Liver (tissue), 9 donors: ENCODE data around the gene ZBTB21. TPM values are rescaled to one million over a fixed set of nuclear protein-coding genes. Genes with fewer than 3 reads are reported as not detected.

ENCODE experiments used
- DNase-seq: peaks from one replicate; pipeline ENCODE4 v3.0.0-alpha.2; 2017; ENCODE audit warnings: low spot score
- H3K27ac ChIP-seq, 2 donors: one replicate each; pipeline ENCODE4 v1.7.0; 2013; ENCODE audit warnings: inconsistent platforms in 2 of 2, low read length in 2 of 2, control low read depth in 1 of 2, low read depth in 1 of 2, mild to moderate bottlenecking in 1 of 2
- H3K27me3 ChIP-seq, 4 donors: one replicate each; pipeline versions ENCODE4 v1.6.1 to v1.7.0; 2013; ENCODE audit warnings: low read length in 3 of 4, inconsistent platforms in 1 of 4, mild to moderate bottlenecking in 1 of 4, moderate library complexity in 1 of 4; ENCODE audit not compliant: control insufficient read depth in 4 of 4, insufficient read depth in 4 of 4
- H3K36me3 ChIP-seq, 4 donors: one replicate each; pipeline versions ENCODE4 v1.6.1 to v1.7.0; 2013; ENCODE audit warnings: low read length in 3 of 4, mild to moderate bottlenecking in 3 of 4, low read depth in 1 of 4, moderate library complexity in 1 of 4; ENCODE audit not compliant: control insufficient read depth in 4 of 4, insufficient read depth in 3 of 4
- H3K4me1 ChIP-seq, 4 donors: one replicate each; pipeline versions ENCODE4 v1.6.1 to v1.7.0; 2013; ENCODE audit warnings: low read length in 3 of 4, mild to moderate bottlenecking in 3 of 4, moderate library complexity in 1 of 4; ENCODE audit not compliant: control insufficient read depth in 4 of 4, insufficient read depth in 4 of 4
- H3K4me3 ChIP-seq, 3 donors: one replicate each; pipeline versions ENCODE4 v1.6.1 to v1.7.0; 2013; ENCODE audit warnings: low read length in 3 of 3, control low read depth in 1 of 3, low read depth in 1 of 3, mild to moderate bottlenecking in 1 of 3
- H3K9ac ChIP-seq, 2 donors: one replicate each; pipeline ENCODE4 v1.7.0; 2013; ENCODE audit warnings: low read length in 2 of 2, mild to moderate bottlenecking in 2 of 2, moderate library complexity in 2 of 2, control low read depth in 1 of 2, low read depth in 1 of 2
- H3K9me3 ChIP-seq, 4 donors: one replicate each; pipeline versions ENCODE4 v1.6.1 to v1.7.0; 2013; ENCODE audit warnings: low read length in 3 of 4; ENCODE audit not compliant: control insufficient read depth in 4 of 4
- EGR1 ChIP-seq, 2 donors: IDR thresholded peaks; 2 replicates each; pipeline ENCODE4 v1.6.1; 2016 to 2018; ENCODE audit warnings: antibody characterized with exemption in 2 of 2, low read depth in 2 of 2
- FOXA1 ChIP-seq: IDR thresholded peaks from 2 replicates; pipeline ENCODE4 v1.6.1; 2016; ENCODE audit warnings: antibody characterized with exemption
- HNF4A ChIP-seq, 2 donors: conservative IDR thresholded peaks; 2 replicates each; pipeline ENCODE4 v1.6.1; 2016; ENCODE audit warnings: antibody characterized with exemption in 2 of 2, mild to moderate bottlenecking in 2 of 2
- HNF4G ChIP-seq: IDR thresholded peaks from 2 replicates; pipeline ENCODE4 v1.6.1; 2016; ENCODE audit warnings: antibody characterized with exemption
- RAD21 ChIP-seq, 2 donors: IDR thresholded peaks; 2 replicates each; pipeline ENCODE4 v1.6.1; 2016; ENCODE audit warnings: antibody characterized with exemption in 2 of 2, mild to moderate bottlenecking in 2 of 2
- RXRA ChIP-seq, 2 donors: IDR thresholded peaks; 2 replicates each; pipeline ENCODE4 v1.6.1; 2017 to 2018; ENCODE audit warnings: antibody characterized with exemption in 2 of 2, mild to moderate bottlenecking in 1 of 2
- SP1 ChIP-seq: IDR thresholded peaks from 2 replicates; pipeline ENCODE4 v1.6.1; 2018; ENCODE audit warnings: antibody characterized with exemption, mild to moderate bottlenecking
- TAF1 ChIP-seq: conservative IDR thresholded peaks from 2 replicates; pipeline ENCODE4 v1.6.1; 2016; ENCODE audit warnings: antibody characterized with exemption, mild to moderate bottlenecking
- WGBS: extraction: QIAGEN DNeasy Blood & Tissue Kit; methylation state at CpG from one replicate; pipeline ENCODE4 v1.1.7; 2013; 5-methylcytosine and 5-hydroxymethylcytosine counted together
- polyA plus RNA-seq, 2 donors: library from polyadenylated mRNA; stranded (reverse) in 1 of 2; unstranded in 1 of 2; fragments of 200-250 nt in 1 of 2; fragments of >200 nt in 1 of 2; fragmentation: Nextera tagmentation in 1 of 2; extraction: Ambion mirVana in 1 of 2; gene quantifications; one replicate each; pipeline versions ENCODE4 v1.2.1 to v1.2.3, GENCODE V29; 2013 to 2015
- total RNA-seq, 2 donors: library from RNA; depleted of rRNA; stranded (reverse); fragments of >200 nt; gene quantifications; one replicate each; pipeline ENCODE4 v1.2.3, GENCODE V29; 2014
- TF ChIP-seq, protein P1 (sequence below): IDR thresholded peaks from 2 replicates; pipeline ENCODE4 v1.6.1; 2016; ENCODE audit warnings: antibody characterized with exemption
- TF ChIP-seq, protein P2 (sequence below): fragments of 150-350 bp; IDR thresholded peaks from 2 replicates; pipeline ENCODE4 v1.5.1; 2017; ENCODE audit warnings: improper control_type of control experiment, low read depth, low read length; ENCODE audit not compliant: missing input control
- TF ChIP-seq, protein P3 (sequence below): IDR thresholded peaks from 2 replicates; pipeline ENCODE4 v1.6.1; 2016; ENCODE audit warnings: antibody characterized with exemption
- TF ChIP-seq, protein P4 (sequence below): IDR thresholded peaks from 2 replicates; pipeline ENCODE4 v1.6.1; 2016; ENCODE audit warnings: antibody characterized with exemption
- TF ChIP-seq, protein P5 (sequence below): IDR thresholded peaks from 2 replicates; pipeline ENCODE4 v1.6.1; 2016; ENCODE audit warnings: antibody characterized with exemption, mild to moderate bottlenecking
- donor health status: healthy.
- donor health status: healthy.
- donor health status: healthy.
- donor health status: healthy.
- donor health status: healthy.

Gene ZBTB21
- total and polyA plus RNA-seq, 4 donors: 3.1 to 14.1 (median 4.0) TPM

DNA sequence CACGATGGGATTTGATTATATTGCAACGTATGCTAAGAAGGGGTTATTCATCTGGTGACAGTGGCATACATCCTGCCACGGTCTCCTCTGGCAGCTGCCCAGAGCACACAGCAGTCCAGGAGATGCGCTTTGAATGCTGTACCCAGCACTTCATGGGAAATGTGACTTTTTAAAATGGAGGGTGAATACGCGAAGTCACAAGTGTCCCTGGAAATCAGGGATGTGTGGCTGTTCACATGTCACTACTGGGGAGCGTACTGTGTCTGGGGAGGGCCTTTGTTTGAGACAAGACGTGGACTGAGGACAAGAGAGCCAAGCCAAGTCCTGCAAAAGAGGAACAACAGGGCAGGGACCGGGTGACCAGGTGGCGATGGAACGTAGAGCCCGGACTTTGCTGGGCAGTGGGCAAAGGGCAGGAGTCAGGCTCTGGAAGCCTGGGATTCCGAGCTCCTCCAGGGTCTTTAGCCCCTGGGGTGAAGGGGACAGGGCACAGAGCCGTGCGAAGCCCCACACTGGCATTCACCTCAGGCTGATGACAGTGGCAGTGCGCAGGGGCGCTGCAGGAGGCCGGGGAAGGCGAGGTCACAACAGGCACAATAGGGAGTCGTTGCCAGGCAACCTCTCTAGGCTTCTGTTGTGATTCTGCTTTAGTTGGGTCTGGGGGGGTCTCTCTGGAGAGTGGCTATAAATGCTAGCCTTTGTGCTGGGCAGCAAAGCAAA lies 11.4 kb upstream of the ZBTB21 start:
- DNase-seq: no peak
- H3K9ac ChIP-seq: no peak overlapping the region
- no peak overlapping the region for H3K27ac ChIP-seq
- H3K36me3 ChIP-seq: no peaks in the 10 kb centered on the region
- 59% methylated on average over 20 of the region's 20 CpGs for WGBS
- no peaks in the 10 kb centered on the region for H3K4me1 ChIP-seq
- H3K9me3 ChIP-seq: no peaks in the 10 kb centered on the region
- H3K4me3 ChIP-seq: no peak overlapping the region
- TF ChIP-seq, protein P1, sequence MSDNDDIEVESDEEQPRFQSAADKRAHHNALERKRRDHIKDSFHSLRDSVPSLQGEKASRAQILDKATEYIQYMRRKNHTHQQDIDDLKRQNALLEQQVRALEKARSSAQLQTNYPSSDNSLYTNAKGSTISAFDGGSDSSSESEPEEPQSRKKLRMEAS: no peak
- TF ChIP-seq SP1 (no peak), HNF4G (no peak), TAF1 (no peak)
- no peaks in the 10 kb centered on the region for H3K27me3 ChIP-seq

DNA sequence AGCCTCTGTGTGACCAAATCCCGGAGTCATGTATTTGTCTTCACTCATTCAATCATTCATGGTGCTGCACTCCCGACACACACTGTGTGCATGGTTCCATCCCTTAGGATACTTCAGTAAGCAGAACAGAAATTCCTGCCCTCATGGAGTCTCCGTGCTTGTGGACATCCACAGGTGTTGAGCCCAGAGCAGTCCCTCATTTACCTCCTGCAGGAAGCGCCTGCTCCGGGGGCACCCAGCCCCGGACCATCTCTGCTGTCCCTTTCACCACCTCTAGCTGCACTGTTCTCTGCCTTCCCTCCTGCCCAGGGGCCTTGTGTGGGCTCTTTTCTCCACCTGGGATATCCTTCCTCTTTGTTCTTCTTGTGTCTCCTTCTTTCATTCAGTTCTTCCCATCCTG lies 9.5 kb upstream of the ZBTB21 start:
- Histone ChIP-seq H3K27ac (no peak overlapping the region), H3K9ac (no peak overlapping the region), H3K36me3 (no peaks in the 10 kb centered on the region), H3K27me3 (no peaks in the 10 kb centered on the region), H3K4me1 (no peaks in the 10 kb centered on the region), H3K4me3 (no peak overlapping the region), H3K9me3 (no peaks in the 10 kb centered on the region)
- WGBS: 84% methylated on average over 6 of the region's 6 CpGs
- no peak for DNase-seq
- TF ChIP-seq EGR1 (IDR thresholded peaks at IDR 0.05; ENCODE audit: low read depth in 2 of 2): no peak
- TF ChIP-seq, protein P2, sequence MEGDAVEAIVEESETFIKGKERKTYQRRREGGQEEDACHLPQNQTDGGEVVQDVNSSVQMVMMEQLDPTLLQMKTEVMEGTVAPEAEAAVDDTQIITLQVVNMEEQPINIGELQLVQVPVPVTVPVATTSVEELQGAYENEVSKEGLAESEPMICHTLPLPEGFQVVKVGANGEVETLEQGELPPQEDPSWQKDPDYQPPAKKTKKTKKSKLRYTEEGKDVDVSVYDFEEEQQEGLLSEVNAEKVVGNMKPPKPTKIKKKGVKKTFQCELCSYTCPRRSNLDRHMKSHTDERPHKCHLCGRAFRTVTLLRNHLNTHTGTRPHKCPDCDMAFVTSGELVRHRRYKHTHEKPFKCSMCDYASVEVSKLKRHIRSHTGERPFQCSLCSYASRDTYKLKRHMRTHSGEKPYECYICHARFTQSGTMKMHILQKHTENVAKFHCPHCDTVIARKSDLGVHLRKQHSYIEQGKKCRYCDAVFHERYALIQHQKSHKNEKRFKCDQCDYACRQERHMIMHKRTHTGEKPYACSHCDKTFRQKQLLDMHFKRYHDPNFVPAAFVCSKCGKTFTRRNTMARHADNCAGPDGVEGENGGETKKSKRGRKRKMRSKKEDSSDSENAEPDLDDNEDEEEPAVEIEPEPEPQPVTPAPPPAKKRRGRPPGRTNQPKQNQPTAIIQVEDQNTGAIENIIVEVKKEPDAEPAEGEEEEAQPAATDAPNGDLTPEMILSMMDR: no peak
- no peak for TF ChIP-seq FOXA1
- TF ChIP-seq, protein P3, sequence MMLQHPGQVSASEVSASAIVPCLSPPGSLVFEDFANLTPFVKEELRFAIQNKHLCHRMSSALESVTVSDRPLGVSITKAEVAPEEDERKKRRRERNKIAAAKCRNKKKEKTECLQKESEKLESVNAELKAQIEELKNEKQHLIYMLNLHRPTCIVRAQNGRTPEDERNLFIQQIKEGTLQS: no peak

DNA sequence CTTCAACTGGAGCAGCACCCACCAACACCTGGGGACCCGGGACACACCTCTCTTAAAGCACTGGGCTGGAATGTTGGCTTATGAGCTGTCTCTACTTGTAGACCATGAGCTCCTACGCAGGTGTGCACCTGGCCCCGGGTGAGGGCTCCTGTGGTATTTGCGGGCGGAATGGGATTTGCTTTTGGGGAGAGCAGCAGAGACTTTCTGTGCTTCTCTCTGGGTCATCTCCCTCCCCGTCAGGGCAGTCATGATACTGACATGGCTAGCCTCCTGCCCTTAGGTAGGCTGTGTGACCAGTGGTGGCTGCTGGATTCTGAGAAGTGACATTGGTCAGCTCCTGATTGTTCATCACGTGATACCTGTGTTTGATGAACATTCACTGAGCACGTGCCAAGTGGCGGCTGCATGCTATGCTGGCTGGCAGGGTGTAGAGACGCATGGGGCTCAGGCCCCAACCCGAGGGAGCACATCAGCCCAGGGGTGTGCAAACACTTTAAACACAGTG lies 9.0 kb upstream of the ZBTB21 start:
- H3K4me1 ChIP-seq: no peaks in the 10 kb centered on the region
- TF ChIP-seq, protein P2: no peak
- TF ChIP-seq HNF4A (conservative IDR thresholded peaks at IDR 0.05): peak in 1 of 2 donors; percentile 30
- TF ChIP-seq, protein P4, sequence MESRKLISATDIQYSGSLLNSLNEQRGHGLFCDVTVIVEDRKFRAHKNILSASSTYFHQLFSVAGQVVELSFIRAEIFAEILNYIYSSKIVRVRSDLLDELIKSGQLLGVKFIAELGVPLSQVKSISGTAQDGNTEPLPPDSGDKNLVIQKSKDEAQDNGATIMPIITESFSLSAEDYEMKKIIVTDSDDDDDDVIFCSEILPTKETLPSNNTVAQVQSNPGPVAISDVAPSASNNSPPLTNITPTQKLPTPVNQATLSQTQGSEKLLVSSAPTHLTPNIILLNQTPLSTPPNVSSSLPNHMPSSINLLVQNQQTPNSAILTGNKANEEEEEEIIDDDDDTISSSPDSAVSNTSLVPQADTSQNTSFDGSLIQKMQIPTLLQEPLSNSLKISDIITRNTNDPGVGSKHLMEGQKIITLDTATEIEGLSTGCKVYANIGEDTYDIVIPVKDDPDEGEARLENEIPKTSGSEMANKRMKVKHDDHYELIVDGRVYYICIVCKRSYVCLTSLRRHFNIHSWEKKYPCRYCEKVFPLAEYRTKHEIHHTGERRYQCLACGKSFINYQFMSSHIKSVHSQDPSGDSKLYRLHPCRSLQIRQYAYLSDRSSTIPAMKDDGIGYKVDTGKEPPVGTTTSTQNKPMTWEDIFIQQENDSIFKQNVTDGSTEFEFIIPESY: no peak
- no peak for TF ChIP-seq RAD21 (IDR thresholded peaks at IDR 0.05)
- TF ChIP-seq, protein P5, sequence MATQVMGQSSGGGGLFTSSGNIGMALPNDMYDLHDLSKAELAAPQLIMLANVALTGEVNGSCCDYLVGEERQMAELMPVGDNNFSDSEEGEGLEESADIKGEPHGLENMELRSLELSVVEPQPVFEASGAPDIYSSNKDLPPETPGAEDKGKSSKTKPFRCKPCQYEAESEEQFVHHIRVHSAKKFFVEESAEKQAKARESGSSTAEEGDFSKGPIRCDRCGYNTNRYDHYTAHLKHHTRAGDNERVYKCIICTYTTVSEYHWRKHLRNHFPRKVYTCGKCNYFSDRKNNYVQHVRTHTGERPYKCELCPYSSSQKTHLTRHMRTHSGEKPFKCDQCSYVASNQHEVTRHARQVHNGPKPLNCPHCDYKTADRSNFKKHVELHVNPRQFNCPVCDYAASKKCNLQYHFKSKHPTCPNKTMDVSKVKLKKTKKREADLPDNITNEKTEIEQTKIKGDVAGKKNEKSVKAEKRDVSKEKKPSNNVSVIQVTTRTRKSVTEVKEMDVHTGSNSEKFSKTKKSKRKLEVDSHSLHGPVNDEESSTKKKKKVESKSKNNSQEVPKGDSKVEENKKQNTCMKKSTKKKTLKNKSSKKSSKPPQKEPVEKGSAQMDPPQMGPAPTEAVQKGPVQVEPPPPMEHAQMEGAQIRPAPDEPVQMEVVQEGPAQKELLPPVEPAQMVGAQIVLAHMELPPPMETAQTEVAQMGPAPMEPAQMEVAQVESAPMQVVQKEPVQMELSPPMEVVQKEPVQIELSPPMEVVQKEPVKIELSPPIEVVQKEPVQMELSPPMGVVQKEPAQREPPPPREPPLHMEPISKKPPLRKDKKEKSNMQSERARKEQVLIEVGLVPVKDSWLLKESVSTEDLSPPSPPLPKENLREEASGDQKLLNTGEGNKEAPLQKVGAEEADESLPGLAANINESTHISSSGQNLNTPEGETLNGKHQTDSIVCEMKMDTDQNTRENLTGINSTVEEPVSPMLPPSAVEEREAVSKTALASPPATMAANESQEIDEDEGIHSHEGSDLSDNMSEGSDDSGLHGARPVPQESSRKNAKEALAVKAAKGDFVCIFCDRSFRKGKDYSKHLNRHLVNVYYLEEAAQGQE: no peak
- TF ChIP-seq RXRA (IDR thresholded peaks at IDR 0.05): peak in 1 of 2 donors; percentile 36
- WGBS: 77% methylated on average over 11 of the region's 11 CpGs
- H3K36me3 ChIP-seq: no peaks in the 10 kb centered on the region
- no peak overlapping the region for H3K9ac ChIP-seq
- no peak for DNase-seq
- H3K9me3 ChIP-seq: peaks cover 0 to 1% (median 0%) of the 10 kb centered on the region in 4 donors
- H3K27ac ChIP-seq: no peak overlapping the region
- no peak overlapping the region for H3K4me3 ChIP-seq
- no peaks in the 10 kb centered on the region for H3K27me3 ChIP-seq
